Naive thymus-derived CD4-positive, alpha-beta T cell (primary cell): ENCODE results near the gene UBR2. TPM values are rescaled to one million over a fixed set of nuclear protein-coding genes. Genes with fewer than 3 reads are reported as not detected.
A peak's percentile ranks its signal among the peaks of the same experiment; 100 is the strongest.

Experiments used
- ATAC-seq: fragments of 150-1000 bp; cut with Tn5 transposase; 2 replicates; pipeline ENCODE4 v1.10.0; 2021; ENCODE audit warnings: mild to moderate bottlenecking, moderate library complexity
- CTCF ChIA-PET: fragments of 350-600 bp; sonication (Branson Sonifier 250); formaldehyde crosslinking; loops from one replicate; lab custom pipeline; 2021; ENCODE audit warnings: antibody characterized with exemption; lab: Charles Lee
- POLR2A ChIA-PET: fragments of 350-600 bp; sonication (Branson Sonifier 250); formaldehyde crosslinking; loops from one replicate; lab custom pipeline; 2021; ENCODE audit warnings: antibody characterized with exemption, inconsistent platforms; lab: Charles Lee
- DNase-seq, 9 donors: peaks; one replicate each; pipeline versions ENCODE4 v3.0.0 to v3.0.0-alpha.2; 2020 to 2022; ENCODE audit warnings: mixed read lengths in 1 of 9
- H3K27ac ChIP-seq: one replicate; pipeline ENCODE4 v1.7.0; 2013; ENCODE audit warnings: mild to moderate bottlenecking, low read depth, low read length, moderate library complexity
- H3K27me3 ChIP-seq, 2 donors: one replicate each; pipeline ENCODE4 v1.7.0; 2013; ENCODE audit warnings: low read length in 2 of 2, mild to moderate bottlenecking in 2 of 2, moderate library complexity in 2 of 2; ENCODE audit not compliant: control insufficient read depth in 2 of 2, insufficient read depth in 2 of 2
- H3K36me3 ChIP-seq, 3 experiments: 1 replicate in 2 of 3; 2 replicates in 1 of 3; pipeline ENCODE4 v1.7.0; 2013; ENCODE audit warnings: low read length in 3 of 3, mild to moderate bottlenecking in 3 of 3, moderate library complexity in 1 of 3; ENCODE audit not compliant: insufficient read depth in 3 of 3, control insufficient read depth in 2 of 3
- H3K4me1 ChIP-seq, 2 donors: one replicate each; pipeline ENCODE4 v1.7.0; 2013; ENCODE audit warnings: low read length in 2 of 2, mild to moderate bottlenecking in 2 of 2, moderate library complexity in 1 of 2; ENCODE audit not compliant: control insufficient read depth in 2 of 2, insufficient read depth in 2 of 2
- H3K4me3 ChIP-seq: 2 replicates; pipeline ENCODE4 v1.7.0; 2013; ENCODE audit warnings: mild to moderate bottlenecking, low read length
- H3K9me3 ChIP-seq, 3 experiments: 1 replicate in 2 of 3; 2 replicates in 1 of 3; pipeline ENCODE4 v1.7.0; 2013; ENCODE audit warnings: low read length in 3 of 3; ENCODE audit not compliant: control insufficient read depth in 2 of 3
- H3K27ac Mint-ChIP-seq, 9 donors: one replicate each; pipeline ENCODE4 v1.8.0; 2020 to 2022; ENCODE audit warnings: mixed read lengths in 9 of 9, mild to moderate bottlenecking in 8 of 9, moderate library complexity in 5 of 9, inconsistent platforms in 2 of 9
- H3K27me3 Mint-ChIP-seq, 5 donors: one replicate each; pipeline ENCODE4 v1.8.0; 2021 to 2022; ENCODE audit warnings: mixed read lengths in 5 of 5, mild to moderate bottlenecking in 1 of 5
- H3K36me3 Mint-ChIP-seq, 5 donors: one replicate each; pipeline ENCODE4 v1.8.0; 2020 to 2022; ENCODE audit warnings: mixed read lengths in 5 of 5, mild to moderate bottlenecking in 3 of 5, inconsistent platforms in 1 of 5
- H3K4me1 Mint-ChIP-seq, 7 donors: one replicate each; pipeline ENCODE4 v1.8.0; 2020 to 2022; ENCODE audit warnings: mixed read lengths in 7 of 7, mild to moderate bottlenecking in 3 of 7, inconsistent platforms in 1 of 7
- H3K4me3 Mint-ChIP-seq, 10 donors: one replicate each; pipeline ENCODE4 v1.8.0; 2020 to 2022; ENCODE audit warnings: mild to moderate bottlenecking in 10 of 10, mixed read lengths in 10 of 10, moderate library complexity in 6 of 10, inconsistent platforms in 2 of 10
- H3K9me3 Mint-ChIP-seq, 11 donors: one replicate each; pipeline ENCODE4 v1.8.0; 2020 to 2022; ENCODE audit warnings: mixed read lengths in 11 of 11, mild to moderate bottlenecking in 4 of 11, inconsistent platforms in 1 of 11, moderate library complexity in 1 of 11
- intact Hi-C, 2 donors: fragments of 100-400 bp; cut with micrococcal nuclease; formaldehyde crosslinking; loops; one replicate each; pipeline ENCODE4 v1.15.1; 2023
- polyA plus RNA-seq, 2 donors: library from polyadenylated mRNA; unstranded; fragments of 300-500 nt; fragmentation: Illumina TruSeq; gene quantifications; one replicate each; pipeline ENCODE4 v1.2.3, GENCODE V29; 2021
- total RNA-seq, 6 experiments: library from RNA in 5 of 6; stranded (reverse) in 5 of 6; gene quantifications; 1 replicate in 5 of 6; 2 replicates in 1 of 6; pipeline ENCODE4 v1.2.3 and lab custom pipeline; 2021 to 2026

UBR2 gene
- total and polyA plus RNA-seq, 7 experiments from 2014 or later: 10.1 to 45.5 (median 37.0) TPM

- Histone ChIP-seq H3K9me3 (no peaks in the 10 kb centered on the region), H3K27ac (no peak overlapping the region), H3K36me3 (no peaks in the 10 kb centered on the region), H3K4me3 (no peak overlapping the region), H3K27me3 (no peaks in the 10 kb centered on the region), H3K4me1 (no peaks in the 10 kb centered on the region)
- peaks cover 0 to 1% (median 1%) of the 10 kb centered on the region in 7 donors for H3K4me1 Mint-ChIP-seq
- no peak for DNase-seq
- peaks cover 0 to 1% (median 0%) of the 10 kb centered on the region in 11 donors for H3K9me3 Mint-ChIP-seq
- peaks cover 0 to 3% (median 0%) of the 10 kb centered on the region in 5 donors for H3K27me3 Mint-ChIP-seq
- no peak for ATAC-seq
- POLR2A ChIA-PET: no interaction called here
- H3K27ac Mint-ChIP-seq: no peak overlapping the region
- H3K4me3 Mint-ChIP-seq: no peak overlapping the region
- CTCF ChIA-PET: no interaction called here
- H3K36me3 Mint-ChIP-seq: no peaks in the 10 kb centered on the region
- intact Hi-C loops: no loop called here
Measured at GRCh38 chr6:42720739-42721138, 156.9 kb downstream of the UBR2 start.

GRCh38 chr6:42722497-42722896 is 158.7 kb downstream of the UBR2 start, which contains the start of gene PRPH2:
Gene PRPH2 (minus strand): TSS chr6:42722597. CDS start chr6:42722334, 263 bp downstream.
- peak within 1 kb of the TSS in 1 of 10 donors; percentile 23 for H3K4me3 Mint-ChIP-seq
- no peaks in the 10 kb centered on the region for H3K27me3 ChIP-seq
- H3K4me1 ChIP-seq: peaks cover 6 to 14% of the 10 kb centered on the region in 2 donors
- no peaks in the 10 kb centered on the region for H3K9me3 ChIP-seq
- H3K36me3 Mint-ChIP-seq: no peaks in the 10 kb centered on the region
- intact Hi-C loops: no loop called here
- H3K9me3 Mint-ChIP-seq: peaks cover 0 to 1% (median 0%) of the 10 kb centered on the region in 11 donors
- peaks cover 9 to 19% (median 15%) of the 10 kb centered on the region in 7 donors for H3K4me1 Mint-ChIP-seq
- no peak for ATAC-seq
- no peaks in the 10 kb centered on the region for H3K36me3 ChIP-seq
- H3K27ac Mint-ChIP-seq: no peak within 1 kb of the TSS
- no peak within 1 kb of the TSS for H3K27ac ChIP-seq
- H3K27me3 Mint-ChIP-seq: peaks cover 0 to 3% (median 0%) of the 10 kb centered on the region in 5 donors
- H3K4me3 ChIP-seq: no peak within 1 kb of the TSS
- no peak for DNase-seq
- CTCF ChIA-PET: no interaction called here
- POLR2A ChIA-PET: interaction anchor here (1.0 kb wide), 1 partner anchor 19 kb away, joined by 3 read pairs; no protein-coding TSS in a partner anchor

- H3K4me1 Mint-ChIP-seq: peaks cover 9 to 25% (median 18%) of the 10 kb centered on the region in 7 donors
- H3K36me3 Mint-ChIP-seq: no peaks in the 10 kb centered on the region
- ChIA-PET CTCF (interaction anchor here (1.0 to 2.8 kb wide), 2 partner anchors 36 to 63 kb away, joined by 3 to 9 read pairs; no protein-coding TSS in a partner anchor), POLR2A (interaction anchor here (0.6 to 42.6 kb wide), 6 partner anchors 22 to 205 kb away, joined by 4 to 1628 read pairs (median 18); partner anchors contain the start of genes BICRAL, CNPY3 and TBCC)
- Histone ChIP-seq H3K27ac (no peak overlapping the region), H3K9me3 (no peaks in the 10 kb centered on the region), H3K4me1 (peaks cover 6 to 14% of the 10 kb centered on the region in 2 donors), H3K27me3 (no peaks in the 10 kb centered on the region), H3K4me3 (no peak overlapping the region), H3K36me3 (no peaks in the 10 kb centered on the region)
- no peak for DNase-seq
- peaks cover 0 to 1% (median 0%) of the 10 kb centered on the region in 11 donors for H3K9me3 Mint-ChIP-seq
- H3K4me3 Mint-ChIP-seq: no peak overlapping the region
- intact Hi-C loops: loop anchor here in 1 of 2 donors (5.0 kb wide), 1 partner anchor 57 kb away; the partner anchor contains the start of gene BICRAL
- peak overlapping the region in 4 of 9 donors; percentile 19 to 49 (median 43) for H3K27ac Mint-ChIP-seq
- no peak for ATAC-seq
- H3K27me3 Mint-ChIP-seq: peaks cover 0 to 4% (median 0%) of the 10 kb centered on the region in 5 donors
Measured at GRCh38 chr6:42724825-42725224, 161.0 kb downstream of the UBR2 start.

GRCh38 chr6:42726026-42726425 is 162.2 kb downstream of the UBR2 start:
- no peaks in the 10 kb centered on the region for H3K27me3 ChIP-seq
- Mint-ChIP-seq H3K27me3 (peaks cover 0 to 1% (median 0%) of the 10 kb centered on the region in 5 donors), H3K9me3 (peaks cover 0 to 1% (median 0%) of the 10 kb centered on the region in 11 donors), H3K27ac (peak overlapping the region; percentile 89 to 99 (median 98)), H3K4me1 (peaks cover 9 to 25% (median 20%) of the 10 kb centered on the region in 7 donors), H3K36me3 (no peaks in the 10 kb centered on the region), H3K4me3 (peak overlapping the region; percentile 76 to 96 (median 90))
- peak overlapping the region; percentile 74 for H3K27ac ChIP-seq
- no peak for ATAC-seq
- DNase-seq: no peak
- ChIA-PET POLR2A (interaction anchor here (0.6 to 42.6 kb wide), 21 partner anchors 8 to 203 kb away, joined by 3 to 1628 read pairs (median 4); partner anchors contain the start of genes BICRAL, CNPY3, RPL7L1 and TBCC), CTCF (interaction anchor here (0.6 to 3.2 kb wide), 24 partner anchors 8 to 175 kb away, joined by 3 to 42 read pairs (median 4); partner anchors contain the start of genes BICRAL, RPL7L1 and TBCC)
- H3K9me3 ChIP-seq: no peaks in the 10 kb centered on the region
- H3K36me3 ChIP-seq: no peaks in the 10 kb centered on the region
- peaks cover 6 to 14% of the 10 kb centered on the region in 2 donors for H3K4me1 ChIP-seq
- intact Hi-C loops: loop anchor here (1.0 to 5.0 kb wide), 9 partner anchors 20 to 173 kb away; partner anchors contain the start of genes TBCC (in 2 of the 2) and BICRAL (in 1 of the 2)
- no peak overlapping the region for H3K4me3 ChIP-seq

DNA sequence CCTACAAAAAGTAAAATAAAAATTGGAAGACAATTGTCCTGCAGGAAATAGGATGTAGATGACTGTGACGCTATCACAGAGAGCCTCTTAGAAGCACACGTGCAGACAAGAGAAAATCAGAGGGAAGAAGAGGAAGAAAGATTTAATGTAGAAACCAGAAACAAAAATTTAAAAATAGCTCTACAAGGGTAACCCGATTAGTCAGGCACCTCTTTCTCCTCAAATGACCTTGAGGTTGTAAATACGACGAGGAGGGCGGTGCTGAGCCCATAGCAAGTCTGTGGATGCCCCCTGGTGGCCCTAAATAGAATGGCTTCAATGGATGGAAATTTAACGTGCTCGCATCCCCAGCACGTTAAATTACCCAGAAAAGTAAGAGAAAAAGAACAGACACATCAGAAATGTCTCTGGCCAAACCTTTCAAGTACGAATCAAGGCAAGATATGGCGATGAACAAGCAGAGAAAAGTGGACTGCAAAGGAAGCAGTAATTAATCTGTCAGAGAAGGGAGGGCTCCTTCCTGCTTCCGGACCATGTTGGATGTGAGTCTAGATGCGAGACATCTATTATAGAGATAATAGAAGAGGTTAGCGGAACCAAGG is 162.8 kb downstream of the UBR2 start:
- peak overlapping the region; percentile 84 for H3K4me3 ChIP-seq
- Mint-ChIP-seq H3K27me3 (peaks cover 0 to 1% (median 0%) of the 10 kb centered on the region in 5 donors), H3K9me3 (peaks cover 0 to 1% (median 0%) of the 10 kb centered on the region in 11 donors), H3K27ac (peak overlapping the region; percentile 89 to 99 (median 98)), H3K4me1 (peaks cover 9 to 25% (median 20%) of the 10 kb centered on the region in 7 donors), H3K4me3 (peak overlapping the region; percentile 76 to 96 (median 90)), H3K36me3 (no peaks in the 10 kb centered on the region)
- POLR2A ChIA-PET: interaction anchor here (0.6 to 42.6 kb wide), 22 partner anchors 10 to 203 kb away, joined by 3 to 1628 read pairs (median 4); partner anchors contain the start of genes BICRAL, CNPY3, RPL7L1 and TBCC
- peaks cover 6 to 14% of the 10 kb centered on the region in 2 donors for H3K4me1 ChIP-seq
- H3K27ac ChIP-seq: peak overlapping the region; percentile 74
- DNase-seq (peak; percentile 20 to 87 (median 80)), ATAC-seq (peak; percentile 99)
- no peaks in the 10 kb centered on the region for H3K27me3 ChIP-seq
- intact Hi-C loops: loop anchor here (1.0 to 5.0 kb wide), 9 partner anchors 20 to 173 kb away; partner anchors contain the start of genes TBCC (in 2 of the 2) and BICRAL (in 1 of the 2)
- CTCF ChIA-PET: interaction anchor here (0.6 to 3.2 kb wide), 23 partner anchors 9 to 174 kb away, joined by 3 to 42 read pairs (median 4); partner anchors contain the start of genes BICRAL, RPL7L1 and TBCC
- H3K9me3 ChIP-seq: no peaks in the 10 kb centered on the region
- no peaks in the 10 kb centered on the region for H3K36me3 ChIP-seq

- Histone ChIP-seq H3K27me3 (no peaks in the 10 kb centered on the region), H3K4me3 (peak overlapping the region; percentile 84), H3K9me3 (no peaks in the 10 kb centered on the region), H3K36me3 (no peaks in the 10 kb centered on the region), H3K27ac (peak overlapping the region; percentile 74), H3K4me1 (peaks cover 6 to 14% of the 10 kb centered on the region in 2 donors)
- ChIA-PET POLR2A (interaction anchor here (0.6 to 42.6 kb wide), 14 partner anchors 9 to 202 kb away, joined by 3 to 1628 read pairs (median 10); partner anchors contain the start of genes BICRAL, CNPY3, RPL7L1 and TBCC), CTCF (interaction anchor here (0.7 to 3.2 kb wide), 12 partner anchors 19 to 153 kb away, joined by 3 to 42 read pairs (median 5); partner anchors contain the start of genes BICRAL, RPL7L1 and TBCC)
- H3K4me1 Mint-ChIP-seq: peaks cover 9 to 25% (median 20%) of the 10 kb centered on the region in 7 donors
- no peak for ATAC-seq
- no peaks in the 10 kb centered on the region for H3K36me3 Mint-ChIP-seq
- intact Hi-C loops: loop anchor here in 1 of 2 donors (2.0 to 5.0 kb wide), 2 partner anchors 20 to 55 kb away; partner anchors contain the start of genes BICRAL and TBCC
- peak overlapping the region; percentile 76 to 96 (median 90) for H3K4me3 Mint-ChIP-seq
- peaks cover 0 to 1% (median 0%) of the 10 kb centered on the region in 5 donors for H3K27me3 Mint-ChIP-seq
- DNase-seq: peak in 2 of 9 donors; percentile 14 to 28
- peaks cover 0 to 1% (median 0%) of the 10 kb centered on the region in 11 donors for H3K9me3 Mint-ChIP-seq
- peak overlapping the region; percentile 89 to 99 (median 98) for H3K27ac Mint-ChIP-seq
Measured at GRCh38 chr6:42727087-42727611, 163.3 kb downstream of the UBR2 start.
